ENCODE measurements around the gene RAB5A. TPM values are rescaled to one million over a fixed set of nuclear protein-coding genes. Genes with fewer than 3 reads are reported as not detected.
A peak's percentile ranks its signal among the peaks of the same experiment; 100 is the strongest.
"Not testable (repeated sequence)": the region's sequence is repeated elsewhere in the genome, so short reads cannot be mapped to it uniquely, and the experiment has no call there.

The RAB5A gene
- total RNA-seq, 4 donors from 2014 or later: 80.3 to 102 (median 86.5) TPM

DNA sequence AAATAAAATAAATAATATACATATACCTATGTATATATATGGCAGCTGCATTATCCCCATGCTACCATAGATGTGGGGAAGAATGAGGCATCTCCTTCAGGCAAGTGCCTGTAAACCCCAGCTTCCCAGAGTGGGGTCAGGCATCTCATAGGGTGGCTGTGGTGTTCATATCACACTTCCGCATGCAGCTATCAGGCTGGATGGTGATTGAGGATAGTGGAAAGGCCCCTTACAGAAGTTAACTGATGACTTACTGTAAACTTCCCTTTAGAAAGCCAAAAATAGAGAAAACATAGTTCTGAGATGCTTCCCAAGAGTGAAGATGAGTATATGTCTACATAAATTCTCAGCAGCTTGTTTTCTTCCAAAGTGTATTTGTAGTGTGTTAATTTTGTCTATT is 68.6 kb downstream of the RAB5A start:
- 96 to 100% methylated on average over 1 of the region's 1 CpG for WGBS, 2 donors
- H3K4me3 ChIP-seq: no peak overlapping the region
- peaks cover 0 to 12% (median 4%) of the 10 kb centered on the region in 3 donors for H3K4me1 ChIP-seq
- no peaks in the 10 kb centered on the region for H3K9me3 ChIP-seq
- intact Hi-C loops (cut with DNase I): no loop called here
- H3K27me3 ChIP-seq: no peaks in the 10 kb centered on the region
- no peak overlapping the region for H3K27ac ChIP-seq
- TF ChIP-seq POLR2A (IDR thresholded peaks at IDR 0.05): no peak
- TF ChIP-seq, protein P1, sequence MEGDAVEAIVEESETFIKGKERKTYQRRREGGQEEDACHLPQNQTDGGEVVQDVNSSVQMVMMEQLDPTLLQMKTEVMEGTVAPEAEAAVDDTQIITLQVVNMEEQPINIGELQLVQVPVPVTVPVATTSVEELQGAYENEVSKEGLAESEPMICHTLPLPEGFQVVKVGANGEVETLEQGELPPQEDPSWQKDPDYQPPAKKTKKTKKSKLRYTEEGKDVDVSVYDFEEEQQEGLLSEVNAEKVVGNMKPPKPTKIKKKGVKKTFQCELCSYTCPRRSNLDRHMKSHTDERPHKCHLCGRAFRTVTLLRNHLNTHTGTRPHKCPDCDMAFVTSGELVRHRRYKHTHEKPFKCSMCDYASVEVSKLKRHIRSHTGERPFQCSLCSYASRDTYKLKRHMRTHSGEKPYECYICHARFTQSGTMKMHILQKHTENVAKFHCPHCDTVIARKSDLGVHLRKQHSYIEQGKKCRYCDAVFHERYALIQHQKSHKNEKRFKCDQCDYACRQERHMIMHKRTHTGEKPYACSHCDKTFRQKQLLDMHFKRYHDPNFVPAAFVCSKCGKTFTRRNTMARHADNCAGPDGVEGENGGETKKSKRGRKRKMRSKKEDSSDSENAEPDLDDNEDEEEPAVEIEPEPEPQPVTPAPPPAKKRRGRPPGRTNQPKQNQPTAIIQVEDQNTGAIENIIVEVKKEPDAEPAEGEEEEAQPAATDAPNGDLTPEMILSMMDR (IDR thresholded peaks at IDR 0.05): no peak
- no peaks in the 10 kb centered on the region for H3K36me3 ChIP-seq
- DNase-seq: no peak

DNA sequence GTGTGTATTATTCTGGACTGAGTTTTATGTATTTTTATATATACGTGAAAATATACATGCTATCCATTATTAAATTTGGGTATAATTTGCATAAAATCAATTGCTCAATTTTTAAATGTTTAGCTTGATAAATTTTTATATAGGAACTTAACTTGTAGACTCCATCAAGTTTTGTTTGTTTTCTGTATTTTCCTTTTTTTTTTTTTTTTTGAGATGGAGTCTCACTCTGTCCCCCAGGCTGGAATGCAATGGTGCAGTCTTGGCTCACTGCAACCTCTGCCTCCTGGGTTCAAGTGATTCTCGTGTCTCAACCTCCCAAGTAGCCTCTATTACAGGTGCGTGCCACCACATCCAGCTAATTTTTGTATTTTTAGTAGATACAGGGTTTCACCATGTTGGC is 69.2 kb downstream of the RAB5A start:
- WGBS, 2 donors: 89 to 92% methylated on average over 3 of the region's 3 CpGs
- DNase-seq; intact Hi-C loops (cut with DNase I): not testable (repeated sequence)

DNA sequence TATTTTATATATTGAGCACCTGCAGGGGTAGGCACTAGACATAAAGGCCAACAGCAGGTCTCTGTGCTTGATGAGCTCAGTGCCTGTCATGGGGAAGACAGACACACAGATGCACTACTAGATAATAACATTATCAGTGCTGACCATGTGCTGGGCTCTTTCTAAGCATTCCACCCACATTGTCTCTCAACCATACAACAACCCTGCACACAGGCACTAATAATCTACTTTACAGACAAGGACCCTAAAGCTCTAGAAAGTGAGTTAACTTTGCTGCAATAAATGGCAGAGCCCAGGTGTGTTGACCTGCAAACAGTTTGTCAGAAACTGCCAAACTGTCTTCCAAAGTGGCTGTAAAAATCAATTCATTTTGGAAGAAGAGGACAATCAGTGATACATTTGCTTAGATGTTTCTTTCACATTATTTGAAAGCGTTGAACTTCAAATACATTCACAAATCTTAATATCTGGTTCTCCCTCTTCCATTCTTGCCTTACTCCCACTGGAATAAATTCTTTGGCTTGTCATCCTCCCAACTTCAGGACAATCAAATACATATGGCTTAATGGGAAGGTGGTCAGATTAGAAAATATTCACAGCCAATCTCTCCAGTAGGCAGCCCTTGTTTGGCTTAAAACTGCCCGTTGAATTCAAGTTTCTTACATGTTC is 76.2 kb downstream of the RAB5A start:
- no peaks in the 10 kb centered on the region for H3K36me3 ChIP-seq
- no peaks in the 10 kb centered on the region for H3K27me3 ChIP-seq
- no peak for DNase-seq
- H3K4me3 ChIP-seq: no peak overlapping the region
- H3K27ac ChIP-seq: peak overlapping the region in 3 of 4 donors; percentile 49 to 77 (median 54)
- H3K4me1 ChIP-seq: peaks cover 3 to 22% (median 15%) of the 10 kb centered on the region in 3 donors
- TF ChIP-seq, protein P1 (IDR thresholded peaks at IDR 0.05): no peak
- no peak for TF ChIP-seq POLR2A (IDR thresholded peaks at IDR 0.05)
- intact Hi-C loops (cut with DNase I): loop anchor here (10.0 kb wide), 1 partner anchor 128 kb away; no protein-coding TSS in a partner anchor
- 42 to 44% methylated on average over 2 of the region's 2 CpGs for WGBS, 2 donors
- H3K9me3 ChIP-seq: no peaks in the 10 kb centered on the region

More for the DNA sequence above, 69.2 kb downstream of the RAB5A start:
- H3K9me3 ChIP-seq, H3K36me3 ChIP-seq, H3K27ac ChIP-seq, H3K4me3 ChIP-seq, H3K27me3 ChIP-seq: not testable (repeated sequence)
- peaks cover 0 to 12% (median 4%) of the 10 kb centered on the region in 3 donors for H3K4me1 ChIP-seq

DNA sequence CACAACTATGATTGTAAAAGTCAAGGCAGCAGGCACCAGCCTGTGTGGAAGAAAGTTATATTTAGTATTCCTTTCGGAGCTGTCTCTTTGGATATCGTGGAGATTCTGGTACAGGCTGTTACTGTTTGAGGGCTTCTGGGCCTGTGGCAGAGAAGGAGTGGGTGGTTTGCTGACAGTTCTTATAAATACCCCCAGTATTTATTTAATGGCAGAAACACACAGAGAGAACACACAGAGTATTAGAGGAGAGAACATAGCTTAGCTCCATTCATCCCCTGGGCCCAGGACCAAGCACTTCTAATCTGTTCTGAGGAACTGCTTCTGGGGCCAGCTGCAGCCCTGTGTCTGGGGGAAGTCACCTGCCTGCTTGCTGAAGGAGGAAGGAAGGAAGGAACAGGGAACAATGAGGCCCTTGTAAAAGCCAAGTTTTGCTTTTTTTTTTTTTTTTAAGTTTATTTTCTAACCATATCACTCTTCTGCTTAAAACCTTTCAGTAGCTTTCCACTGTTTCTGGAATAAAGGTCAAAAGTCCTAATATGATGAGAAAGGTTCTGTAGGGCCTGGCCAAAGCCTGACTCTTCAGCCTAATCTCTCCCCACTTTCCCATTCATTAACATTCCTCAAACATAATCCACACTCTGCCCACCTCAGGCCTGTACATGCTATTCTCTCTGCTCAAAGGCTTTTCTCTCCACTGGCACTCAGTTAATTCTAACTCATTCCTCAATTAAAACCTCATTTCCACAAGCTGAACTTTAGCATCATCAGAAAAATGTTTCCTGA is 76.9 kb downstream of the RAB5A start:
- Histone ChIP-seq H3K36me3 (no peaks in the 10 kb centered on the region), H3K4me1 (peaks cover 3 to 22% (median 15%) of the 10 kb centered on the region in 3 donors), H3K9me3 (no peaks in the 10 kb centered on the region), H3K27me3 (no peaks in the 10 kb centered on the region), H3K27ac (peak overlapping the region in 3 of 4 donors; percentile 49 to 77 (median 65)), H3K4me3 (no peak overlapping the region)
- WGBS, 2 donors: 58 to 67% methylated on average over 1 to 2 of the region's 2 CpGs
- DNase-seq: no peak
- no peak for TF ChIP-seq POLR2A (IDR thresholded peaks at IDR 0.05)
- TF ChIP-seq, protein P1 (IDR thresholded peaks at IDR 0.05): no peak
- intact Hi-C loops (cut with DNase I): loop anchor here (10.0 kb wide), 1 partner anchor 129 kb away; no protein-coding TSS in a partner anchor

DNA sequence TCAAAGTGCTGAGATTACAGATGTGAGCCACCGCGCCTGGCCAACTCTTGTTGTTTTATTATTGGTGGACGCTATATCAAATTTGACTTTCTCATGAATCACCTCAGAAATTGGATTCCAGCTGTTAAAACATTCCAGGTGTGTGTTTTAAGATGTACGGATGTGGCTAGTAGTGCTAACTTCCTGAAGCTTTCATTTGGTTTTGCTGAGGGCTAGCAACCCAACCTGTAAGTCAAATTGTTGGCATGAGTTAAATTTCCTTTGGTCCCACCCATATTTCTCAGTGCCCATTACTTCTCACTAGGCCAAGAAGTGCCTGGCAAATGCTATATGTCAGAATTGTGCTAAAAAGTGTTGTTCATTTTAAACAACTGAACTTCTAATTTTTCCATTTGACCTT is 80.2 kb downstream of the RAB5A start:
- H3K4me3 ChIP-seq: no peak overlapping the region
- H3K36me3 ChIP-seq: no peaks in the 10 kb centered on the region
- peaks cover 3 to 22% (median 15%) of the 10 kb centered on the region in 3 donors for H3K4me1 ChIP-seq
- WGBS, 2 donors: 78 to 94% methylated on average over 4 of the region's 4 CpGs
- DNase-seq: no peak
- no peaks in the 10 kb centered on the region for H3K9me3 ChIP-seq
- intact Hi-C loops (cut with DNase I): loop anchor here (10.0 kb wide), 1 partner anchor 132 kb away; no protein-coding TSS in a partner anchor
- no peak for TF ChIP-seq POLR2A (IDR thresholded peaks at IDR 0.05)
- TF ChIP-seq, protein P1 (IDR thresholded peaks at IDR 0.05): no peak
- no peak overlapping the region for H3K27ac ChIP-seq
- H3K27me3 ChIP-seq: no peaks in the 10 kb centered on the region

Measured in esophagus squamous epithelium (tissue), 5 donors.